MCF 10A (cell line): ENCODE data around the gene GALNT1. TPM values are rescaled to one million over a fixed set of nuclear protein-coding genes. Genes with fewer than 3 reads are reported as not detected.

Experiments
- BruUV-seq: library from RNA; stranded (reverse); fragments of 400-500 nt; replicated peaks from 2 replicates; lab custom pipeline; 2021; lab: Mats Ljungman, UMichigan
- CTCF ChIA-PET: fragments of 300-600 bp; sonication (Branson Sonifier 250); formaldehyde crosslinking; extraction: SDS; loops from one replicate; lab custom pipeline; 2021; ENCODE audit warnings: antibody characterized with exemption, inconsistent platforms; lab: Yijun Ruan, JAX
- POLR2A ChIA-PET: fragments of 300-600, 350-650 bp; sonication (Branson Sonifier 250); formaldehyde crosslinking; extraction: SDS; loops from one replicate; lab custom pipeline; 2020; ENCODE audit warnings: antibody characterized with exemption, inconsistent platforms; lab: Yijun Ruan, JAX
- DNase-seq: peaks from one replicate; pipeline ENCODE4 v3.0.0-alpha.2; 2018; ENCODE audit not compliant: unreplicated experiment
- H3K27ac Mint-ChIP-seq: one replicate; pipeline ENCODE4 v1.8.0; 2022; ENCODE audit warnings: mild to moderate bottlenecking, low read depth, mixed read lengths; ENCODE audit not compliant: unreplicated experiment
- H3K27me3 Mint-ChIP-seq: one replicate; pipeline ENCODE4 v1.8.0; 2022; ENCODE audit warnings: mixed read lengths; ENCODE audit not compliant: insufficient read depth, unreplicated experiment
- H3K36me3 Mint-ChIP-seq: one replicate; pipeline ENCODE4 v1.8.0; 2022; ENCODE audit warnings: mild to moderate bottlenecking, moderate library complexity, mixed read lengths; ENCODE audit not compliant: insufficient read depth, unreplicated experiment
- H3K4me1 Mint-ChIP-seq: one replicate; pipeline ENCODE4 v1.8.0; 2022; ENCODE audit warnings: mixed read lengths; ENCODE audit not compliant: insufficient read depth, unreplicated experiment
- H3K4me3 Mint-ChIP-seq: one replicate; pipeline ENCODE4 v1.8.0; 2022; ENCODE audit warnings: mild to moderate bottlenecking, moderate library complexity, mixed read lengths; ENCODE audit not compliant: unreplicated experiment
- H3K9me3 Mint-ChIP-seq: one replicate; pipeline ENCODE4 v1.8.0; 2022; ENCODE audit warnings: mixed read lengths; ENCODE audit not compliant: unreplicated experiment
- intact Hi-C: fragments of 100-400 bp; cut with micrococcal nuclease; formaldehyde crosslinking; loops from 2 replicates; pipeline ENCODE4 v1.14.1; 2022
- total RNA-seq: library from RNA; stranded (reverse); gene quantifications from 2 replicates; pipeline ENCODE4 v1.2.3, GENCODE V29; 2022
- TF ChIP-seq, protein P1 (sequence below): fragments of 200-600 bp; IDR thresholded peaks from one replicate; pipeline ENCODE4 v1.8.0; 2022; ENCODE audit warnings: antibody characterized with exemption, mild to moderate bottlenecking; ENCODE audit not compliant: unreplicated experiment

The GALNT1 gene
- total RNA-seq, 1 experiment from 2014 or later: 71.0 TPM

DNA sequence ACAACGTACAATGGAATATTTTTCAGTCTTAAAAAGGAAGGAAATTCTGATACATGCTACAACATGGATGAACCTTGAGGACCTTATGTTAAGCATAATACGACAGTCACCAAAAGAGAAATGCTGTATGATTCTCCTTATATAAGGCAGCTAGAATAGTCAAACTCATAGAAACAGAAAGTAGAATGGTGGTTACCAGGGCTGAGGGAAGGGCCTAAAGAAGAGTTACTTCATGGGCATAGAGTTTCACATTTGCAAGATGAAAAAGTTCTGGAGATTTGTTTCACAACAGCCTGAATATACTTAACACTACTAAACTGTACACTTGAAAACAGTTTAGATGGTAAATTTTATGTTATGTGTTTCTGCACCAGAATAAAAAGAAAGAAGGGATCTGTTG is 113.3 kb downstream of the GALNT1 start:
- Mint-ChIP-seq H3K27ac (no peak overlapping the region), H3K9me3 (no peaks in the 10 kb centered on the region), H3K27me3 (no peaks in the 10 kb centered on the region), H3K4me1 (no peaks in the 10 kb centered on the region), H3K4me3 (no peak overlapping the region), H3K36me3 (peaks cover 14% of the 10 kb centered on the region)
- intact Hi-C loops: no loop called here
- TF ChIP-seq, protein P1, sequence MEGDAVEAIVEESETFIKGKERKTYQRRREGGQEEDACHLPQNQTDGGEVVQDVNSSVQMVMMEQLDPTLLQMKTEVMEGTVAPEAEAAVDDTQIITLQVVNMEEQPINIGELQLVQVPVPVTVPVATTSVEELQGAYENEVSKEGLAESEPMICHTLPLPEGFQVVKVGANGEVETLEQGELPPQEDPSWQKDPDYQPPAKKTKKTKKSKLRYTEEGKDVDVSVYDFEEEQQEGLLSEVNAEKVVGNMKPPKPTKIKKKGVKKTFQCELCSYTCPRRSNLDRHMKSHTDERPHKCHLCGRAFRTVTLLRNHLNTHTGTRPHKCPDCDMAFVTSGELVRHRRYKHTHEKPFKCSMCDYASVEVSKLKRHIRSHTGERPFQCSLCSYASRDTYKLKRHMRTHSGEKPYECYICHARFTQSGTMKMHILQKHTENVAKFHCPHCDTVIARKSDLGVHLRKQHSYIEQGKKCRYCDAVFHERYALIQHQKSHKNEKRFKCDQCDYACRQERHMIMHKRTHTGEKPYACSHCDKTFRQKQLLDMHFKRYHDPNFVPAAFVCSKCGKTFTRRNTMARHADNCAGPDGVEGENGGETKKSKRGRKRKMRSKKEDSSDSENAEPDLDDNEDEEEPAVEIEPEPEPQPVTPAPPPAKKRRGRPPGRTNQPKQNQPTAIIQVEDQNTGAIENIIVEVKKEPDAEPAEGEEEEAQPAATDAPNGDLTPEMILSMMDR: no peak
- no TSS peak for BruUV-seq
- ChIA-PET POLR2A (no interaction called here), CTCF (interaction anchor here (0.8 kb wide), 1 partner anchor 50 kb away, joined by 3 read pairs; no protein-coding TSS in a partner anchor)
- no peak for DNase-seq

DNA sequence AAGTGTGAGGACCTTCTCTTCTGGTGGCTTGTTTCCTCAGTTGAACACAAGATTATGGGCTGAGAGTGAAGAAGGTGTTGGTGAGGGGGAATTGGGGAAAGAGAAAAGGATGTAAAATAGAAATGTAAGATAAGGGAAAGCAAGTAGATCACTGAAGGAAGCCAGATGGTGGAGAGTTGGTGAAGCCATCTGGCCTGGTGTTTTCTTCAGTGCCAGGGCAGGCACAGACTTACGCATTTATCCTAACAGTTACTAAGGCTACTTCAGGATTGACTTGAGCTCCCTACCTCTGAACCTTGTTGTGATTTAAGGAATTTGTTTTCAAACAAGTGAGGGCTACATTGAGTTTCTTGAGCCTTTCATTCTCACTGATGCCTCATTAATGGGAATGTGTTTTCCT is 113.8 kb downstream of the GALNT1 start:
- no peak for DNase-seq
- no peak overlapping the region for H3K4me3 Mint-ChIP-seq
- H3K36me3 Mint-ChIP-seq: peaks cover 16% of the 10 kb centered on the region
- ChIA-PET CTCF (interaction anchor here (0.8 kb wide), 1 partner anchor 51 kb away, joined by 3 read pairs; no protein-coding TSS in a partner anchor), POLR2A (no interaction called here)
- H3K4me1 Mint-ChIP-seq: no peaks in the 10 kb centered on the region
- H3K27ac Mint-ChIP-seq: no peak overlapping the region
- BruUV-seq: no TSS peak
- intact Hi-C loops: no loop called here
- no peaks in the 10 kb centered on the region for H3K27me3 Mint-ChIP-seq
- no peaks in the 10 kb centered on the region for H3K9me3 Mint-ChIP-seq
- TF ChIP-seq, protein P1: no peak

DNA sequence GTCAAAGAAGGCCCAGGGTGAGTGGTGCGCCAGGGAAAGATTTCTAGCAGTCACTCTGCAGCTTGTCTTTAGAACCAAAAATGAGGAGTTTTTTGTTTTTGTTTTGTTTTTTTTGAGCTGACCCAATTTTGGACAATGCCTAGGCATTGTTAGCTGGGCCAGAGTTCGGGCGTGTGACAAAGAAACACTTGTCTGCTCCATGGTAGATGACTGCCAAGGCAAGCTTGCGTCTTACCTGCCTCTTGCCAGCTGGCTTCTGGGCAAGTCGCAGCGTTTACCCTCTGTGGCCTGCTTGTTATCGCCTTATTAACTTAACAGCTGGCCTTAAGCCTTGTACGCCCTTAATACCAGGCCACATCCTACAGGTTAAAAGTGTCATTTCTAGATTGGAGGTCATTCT is 114.3 kb downstream of the GALNT1 start:
- H3K9me3 Mint-ChIP-seq: no peaks in the 10 kb centered on the region
- TF ChIP-seq, protein P1: no peak
- no TSS peak for BruUV-seq
- intact Hi-C loops: no loop called here
- peaks cover 12% of the 10 kb centered on the region for H3K36me3 Mint-ChIP-seq
- no peak for DNase-seq
- H3K4me1 Mint-ChIP-seq: no peaks in the 10 kb centered on the region
- ChIA-PET CTCF (interaction anchor here (0.8 kb wide), 1 partner anchor 51 kb away, joined by 3 read pairs; no protein-coding TSS in a partner anchor), POLR2A (no interaction called here)
- H3K27ac Mint-ChIP-seq: no peak overlapping the region
- H3K4me3 Mint-ChIP-seq: no peak overlapping the region
- no peaks in the 10 kb centered on the region for H3K27me3 Mint-ChIP-seq

DNA sequence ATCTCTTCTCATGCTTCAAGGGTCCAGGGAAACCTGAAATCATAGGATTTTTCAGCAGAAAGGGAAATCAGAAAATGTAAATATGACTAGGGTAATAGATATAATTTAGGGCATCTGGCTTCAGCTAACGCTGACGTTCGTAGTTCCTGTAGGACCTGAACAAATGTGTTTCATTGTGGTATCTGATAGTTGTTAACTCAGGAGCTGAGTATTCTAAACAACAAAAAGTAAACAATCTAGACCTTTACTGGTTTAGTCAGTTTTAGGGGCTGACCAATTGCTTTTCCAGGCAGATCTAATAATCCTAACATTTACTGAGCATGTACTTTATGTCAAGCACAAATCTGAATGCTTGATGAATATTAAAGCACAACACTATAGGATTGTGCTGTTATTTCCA is 114.8 kb downstream of the GALNT1 start:
- DNase-seq: no peak
- POLR2A ChIA-PET: no interaction called here
- Mint-ChIP-seq H3K27me3 (no peaks in the 10 kb centered on the region), H3K27ac (no peak overlapping the region), H3K9me3 (no peaks in the 10 kb centered on the region), H3K36me3 (peaks cover 8% of the 10 kb centered on the region), H3K4me3 (no peak overlapping the region), H3K4me1 (no peaks in the 10 kb centered on the region)
- intact Hi-C loops: no loop called here
- TF ChIP-seq, protein P1: no peak
- CTCF ChIA-PET: no interaction called here
- BruUV-seq: no TSS peak
